Kidney epithelial cell (primary cell): ENCODE results near the gene CT45A2. TPM values are rescaled to one million over a fixed set of nuclear protein-coding genes. Genes with fewer than 3 reads are reported as not detected.
"Not testable (repeated sequence)": the region's sequence is repeated elsewhere in the genome, so short reads cannot be mapped to it uniquely, and the experiment has no call there.

Experiments
- DNase-seq: peaks from one replicate; pipeline ENCODE4 v3.0.0-alpha.2; 2010; ENCODE audit warnings: low read depth
- H3K27me3 ChIP-seq: 2 replicates; pipeline ENCODE4 v1.6.0; 2011; ENCODE audit warnings: low read length; ENCODE audit not compliant: control insufficient read depth, insufficient read depth
- H3K36me3 ChIP-seq: 2 replicates; pipeline ENCODE4 v1.5.1; 2011; ENCODE audit warnings: low read length; ENCODE audit not compliant: control insufficient read depth, insufficient read depth
- H3K4me3 ChIP-seq: 2 replicates; pipeline ENCODE4 v1.5.1; 2011; ENCODE audit warnings: low read depth, mild to moderate bottlenecking, control low read depth, low read length
- total RNA-seq: library from RNA; depleted of rRNA; stranded (reverse); fragments of >200 nt; gene quantifications from 2 replicates; pipeline ENCODE4 v1.2.3, GENCODE V29; 2015

The CT45A2 gene
- not detected in 2 replicates for total RNA-seq

- not testable (repeated sequence) for H3K4me3 ChIP-seq, DNase-seq, H3K27me3 ChIP-seq, H3K36me3 ChIP-seq
Observed at GRCh38 chrX:135819912-135820311, at the start of gene CT45A2. TSS of gene CT45A2 (minus strand) at chrX:135820012. CDS start at chrX:135816265, 3,747 bp downstream.

- H3K27me3 ChIP-seq, H3K36me3 ChIP-seq, DNase-seq, H3K4me3 ChIP-seq: not testable (repeated sequence)
Observed at GRCh38 chrX:135854438-135854837, 34.6 kb upstream of the CT45A2 start, which contains the start of gene CT45A8. TSS of gene CT45A8 (minus strand) at chrX:135854538. CDS start at chrX:135850783, 3,755 bp downstream.

- DNase-seq, H3K27me3 ChIP-seq, H3K36me3 ChIP-seq, H3K4me3 ChIP-seq: not testable (repeated sequence)
Observed at GRCh38 chrX:135837180-135837579, 17.4 kb upstream of the CT45A2 start, which contains the start of gene CT45A7. TSS of gene CT45A7 (minus strand) at chrX:135837280. CDS start at chrX:135833533, 3,747 bp downstream.

- not testable (repeated sequence) for DNase-seq, H3K4me3 ChIP-seq, H3K36me3 ChIP-seq, H3K27me3 ChIP-seq
Observed at GRCh38 chrX:135802687-135803086, 17.1 kb downstream of the CT45A2 start, which contains the start of gene CT45A6. TSS of gene CT45A6 (minus strand) at chrX:135802787. CDS start at chrX:135798993, 3,794 bp downstream.

GRCh38 chrX:135785403-135785802 lies 34.4 kb downstream of the CT45A2 start, which contains the start of gene CT45A5:
TSS of gene CT45A5 (minus strand) at chrX:135785503. CDS start at chrX:135781729, 3,774 bp downstream.
- H3K36me3 ChIP-seq, DNase-seq, H3K27me3 ChIP-seq, H3K4me3 ChIP-seq: not testable (repeated sequence)

DNA sequence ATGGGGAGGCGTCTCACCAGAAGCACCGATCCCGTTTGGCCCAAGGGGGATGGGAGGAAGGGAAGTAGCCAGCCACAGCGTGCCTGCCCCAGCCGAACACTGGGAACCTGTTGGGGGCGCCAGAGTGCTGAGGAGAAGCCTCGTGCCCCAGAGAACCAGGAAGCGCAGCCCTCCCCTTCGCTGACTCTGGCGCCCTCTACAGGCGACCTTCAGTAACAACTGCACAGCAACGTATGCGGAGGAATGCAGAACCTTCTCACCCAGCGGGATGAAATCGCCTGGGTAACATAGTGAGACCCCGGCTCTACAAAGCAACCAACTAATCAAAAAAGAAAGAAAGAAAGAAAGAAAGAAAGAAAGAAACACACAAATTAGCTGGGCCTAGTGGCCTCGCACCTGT lies 51.7 kb downstream of the CT45A2 start, which contains the start of gene CT45A3:
CT45A3 (minus strand) TSS at position 101 of the 400 bp plus-strand sequence. CDS start 3,747 bp downstream, outside the sequence.
- not testable (repeated sequence) for H3K4me3 ChIP-seq, H3K36me3 ChIP-seq, H3K27me3 ChIP-seq, DNase-seq

Other genes with a start within 250 kb of the CT45A2 start
- not detected in 2 replicates for gene CT45A1, start 106.4 kb downstream of the CT45A2 start, total RNA-seq
- gene CT45A3, start 51.8 kb downstream of the CT45A2 start, total RNA-seq = not detected in 2 replicates
- gene CT45A5, start 34.5 kb downstream of the CT45A2 start, total RNA-seq = not detected in 2 replicates
- not detected in 2 replicates for gene CT45A6, start 17.2 kb downstream of the CT45A2 start, total RNA-seq
- not detected in 2 replicates for gene CT45A7, start 17.3 kb upstream of the CT45A2 start, total RNA-seq
- not detected in 2 replicates for gene CT45A8, start 34.5 kb upstream of the CT45A2 start, total RNA-seq
- not detected in 2 replicates for gene CT45A9, start 51.8 kb upstream of the CT45A2 start, total RNA-seq
- not detected in 2 replicates for gene CT45A10, start 73.4 kb upstream of the CT45A2 start, total RNA-seq
- not detected in 2 replicates for gene SAGE1, start 73.7 kb upstream of the CT45A2 start, total RNA-seq
- 24.4 TPM in 2 replicates for gene MMGT1, start 154.0 kb upstream of the CT45A2 start, total RNA-seq
- gene SLC9A6, start 165.4 kb upstream of the CT45A2 start, total RNA-seq = 14.8 and 19.6 TPM in 2 replicates